SK-N-SH treated with all-trans-retinoic acid at 6 μM for 48 hours (cell line): Measurements from ENCODE around the gene PPP1R1C.

Source experiments
- PATZ1 ChIP-seq: fragments of 250-450 bp; sonication (Bioruptor Pico); IDR thresholded peaks from 2 replicates; pipeline ENCODE4 v1.8.0; 2020; ENCODE audit warnings: mild to moderate bottlenecking, moderate library complexity, borderline replicate concordance
- ZNF565 ChIP-seq: fragments of 450-650 bp; formaldehyde crosslinking; conservative IDR thresholded peaks from 2 replicates; pipeline ENCODE4 v1.5.0; 2020; ENCODE audit warnings: low read depth, mild to moderate bottlenecking, moderate library complexity

GRCh38 chr2:182048621-182049020 lies 63.0 kb downstream of the PPP1R1C start:
- no peak for TF ChIP-seq PATZ1 (CRISPR knock-in tag)
- no peak for TF ChIP-seq ZNF565 (CRISPR knock-in tag)
